Activated CD8-positive, alpha-beta T cell treated with anti-CD3 and anti-CD28 coated beads for 36 hours (primary cell): ENCODE measurements around the gene EEF2KMT. TPM values are rescaled to one million over a fixed set of nuclear protein-coding genes. Genes with fewer than 3 reads are reported as not detected.

ENCODE experiments used
- ATAC-seq: fragments of 200-7000 bp; cut with Tn5 transposase; one replicate; pipeline ENCODE4 v1.10.0; 2021; ENCODE audit warnings: mild to moderate bottlenecking, moderate library complexity
- CTCF ChIA-PET: fragments of 350-600 bp; sonication (Branson Sonifier 250); formaldehyde crosslinking; loops from one replicate; lab custom pipeline; 2021; ENCODE audit warnings: antibody characterized with exemption; lab: Charles Lee
- POLR2A ChIA-PET: fragments of 350-600 bp; sonication (Branson Sonifier 250); formaldehyde crosslinking; loops from one replicate; lab custom pipeline; 2021; ENCODE audit warnings: antibody characterized with exemption; lab: Charles Lee
- DNase-seq: peaks from one replicate; pipeline ENCODE4 v3.0.0-alpha.2; 2020
- H3K27ac Mint-ChIP-seq: one replicate; pipeline ENCODE4 v1.8.0; 2021; ENCODE audit warnings: mild to moderate bottlenecking, mixed read lengths
- H3K27me3 Mint-ChIP-seq: one replicate; pipeline ENCODE4 v1.8.0; 2021; ENCODE audit warnings: mixed read lengths
- H3K36me3 Mint-ChIP-seq: one replicate; pipeline ENCODE4 v1.8.0; 2021; ENCODE audit warnings: low read depth, mixed read lengths
- H3K4me1 Mint-ChIP-seq: one replicate; pipeline ENCODE4 v1.8.0; 2021; ENCODE audit warnings: low read depth, mixed read lengths
- H3K4me3 Mint-ChIP-seq: one replicate; pipeline ENCODE4 v1.8.0; 2021; ENCODE audit warnings: mild to moderate bottlenecking, moderate library complexity, mixed read lengths
- H3K9me3 Mint-ChIP-seq: one replicate; pipeline ENCODE4 v1.8.0; 2021; ENCODE audit warnings: mixed read lengths
- CTCF ChIP-seq: fragments of 200-600 bp; IDR thresholded peaks from one replicate; pipeline ENCODE4 v1.8.0; 2022; ENCODE audit warnings: antibody characterized with exemption, mild to moderate bottlenecking
- intact Hi-C: fragments of 100-400 bp; cut with micrococcal nuclease; formaldehyde crosslinking; loops from one replicate; pipeline ENCODE4 v1.10.0; 2022
- total RNA-seq, 2 experiments: library from RNA; stranded (reverse); gene quantifications; one replicate each; pipeline ENCODE4 v1.2.3, GENCODE V29; 2021

The EEF2KMT gene
- total RNA-seq, 2 experiments from 2014 or later = 19.7 to 20.5 TPM

GRCh38 chr16:5073279-5073629 is 24.3 kb downstream of the EEF2KMT start:
- Mint-ChIP-seq H3K27me3 (no peaks in the 10 kb centered on the region), H3K27ac (peak overlapping the region; percentile 48), H3K36me3 (peaks cover 30% of the 10 kb centered on the region), H3K4me3 (peak overlapping the region; percentile 94), H3K4me1 (peaks cover 26% of the 10 kb centered on the region), H3K9me3 (no peaks in the 10 kb centered on the region)
- ChIA-PET POLR2A (no interaction called here), CTCF (interaction anchor here (5.1 kb wide), 1 partner anchor 13 kb away, joined by 29 read pairs; no protein-coding TSS in a partner anchor)
- no peak for DNase-seq
- no peak for TF ChIP-seq CTCF
- intact Hi-C loops = no loop called here
- no peak for ATAC-seq

GRCh38 chr16:5072334-5073278 is 25.0 kb downstream of the EEF2KMT start:
- intact Hi-C loops = no loop called here
- H3K9me3 Mint-ChIP-seq = no peaks in the 10 kb centered on the region
- H3K36me3 Mint-ChIP-seq = peaks cover 27% of the 10 kb centered on the region
- TF ChIP-seq CTCF = no peak
- ChIA-PET CTCF (interaction anchor here (1.5 to 5.1 kb wide), 2 partner anchors 13 to 16 kb away, joined by 3 to 29 read pairs; no protein-coding TSS in a partner anchor), POLR2A (interaction anchor here (0.7 to 2.0 kb wide), 4 partner anchors 10 to 38 kb away, joined by 3 to 8 read pairs (median 4); no protein-coding TSS in a partner anchor)
- ATAC-seq (no peak), DNase-seq (no peak)
- peak overlapping the region; percentile 94 for H3K4me3 Mint-ChIP-seq
- peaks cover 26% of the 10 kb centered on the region for H3K4me1 Mint-ChIP-seq
- peak overlapping the region; percentile 96 for H3K27ac Mint-ChIP-seq
- no peaks in the 10 kb centered on the region for H3K27me3 Mint-ChIP-seq

- POLR2A ChIA-PET = interaction anchor here (0.7 to 2.0 kb wide), 5 partner anchors 11 to 37 kb away, joined by 3 to 8 read pairs (median 3); no protein-coding TSS in a partner anchor
- peak within 1 kb of the TSS; percentile 96 for H3K27ac Mint-ChIP-seq
Observed at GRCh38 chr16:5071681-5072333, 25.8 kb downstream of the EEF2KMT start, which contains the start of gene ALG1. TSS of gene ALG1 (plus strand) at chr16:5071843. CDS start at chr16:5071850, 7 bp downstream.

GRCh38 chr16:5071341-5071680 is 26.3 kb downstream of the EEF2KMT start:
- Mint-ChIP-seq H3K27ac (peak overlapping the region; percentile 96), H3K27me3 (no peaks in the 10 kb centered on the region), H3K9me3 (no peaks in the 10 kb centered on the region), H3K4me3 (peak overlapping the region; percentile 94), H3K4me1 (peaks cover 26% of the 10 kb centered on the region), H3K36me3 (peaks cover 20% of the 10 kb centered on the region)
- DNase-seq = no peak
- no peak for ATAC-seq
- CTCF ChIA-PET = interaction anchor here (1.0 to 2.6 kb wide), 3 partner anchors 15 to 21 kb away, joined by 3 to 8 read pairs (median 3); no protein-coding TSS in a partner anchor
- POLR2A ChIA-PET = interaction anchor here (1.1 to 2.0 kb wide), 3 partner anchors 11 to 37 kb away, joined by 3 to 8 read pairs (median 6); no protein-coding TSS in a partner anchor
- intact Hi-C loops = no loop called here
- TF ChIP-seq CTCF = no peak

More at GRCh38 chr16:5071681-5072333, 25.8 kb downstream of the EEF2KMT start, which contains the start of gene ALG1:
- ATAC-seq (peak; percentile 92), DNase-seq (peak; percentile 91)
- no peak for TF ChIP-seq CTCF
- CTCF ChIA-PET = interaction anchor here (1.0 to 5.1 kb wide), 4 partner anchors 14 to 21 kb away, joined by 3 to 29 read pairs (median 6); no protein-coding TSS in a partner anchor
- Mint-ChIP-seq H3K4me1 (peaks cover 26% of the 10 kb centered on the region), H3K36me3 (peaks cover 22% of the 10 kb centered on the region), H3K27me3 (no peaks in the 10 kb centered on the region), H3K4me3 (peak within 1 kb of the TSS; percentile 94), H3K9me3 (no peaks in the 10 kb centered on the region)
- intact Hi-C loops = no loop called here
